HG03175 (cell line): ENCODE data around the gene KIAA1191.

Experiments used
- ATAC-seq: cut with Tn5 transposase; IDR thresholded peaks from one replicate; pipeline ENCODE4 v1.9.1; 2021; ENCODE audit warnings: mild to moderate bottlenecking, moderate library complexity; ENCODE audit not compliant: unreplicated experiment

The KIAA1191 gene

GRCh38 chr5:176389135-176390123, 27.9 kb upstream of the KIAA1191 start:
- ATAC-seq: peak; percentile 34

GRCh38 chr5:176388444-176389134, 27.0 kb upstream of the KIAA1191 start, which contains the start of the genes HIGD2A and NOP16:
Gene HIGD2A (plus strand): TSS chr5:176388751. CDS start chr5:176388820, 69 bp downstream.
Gene NOP16 (minus strand): TSS chr5:176388598. CDS start chr5:176388539, 59 bp downstream.
- ATAC-seq: peak; percentile 88

GRCh38 chr5:176388003-176388443, 26.5 kb upstream of the KIAA1191 start:
- no peak for ATAC-seq

DNA sequence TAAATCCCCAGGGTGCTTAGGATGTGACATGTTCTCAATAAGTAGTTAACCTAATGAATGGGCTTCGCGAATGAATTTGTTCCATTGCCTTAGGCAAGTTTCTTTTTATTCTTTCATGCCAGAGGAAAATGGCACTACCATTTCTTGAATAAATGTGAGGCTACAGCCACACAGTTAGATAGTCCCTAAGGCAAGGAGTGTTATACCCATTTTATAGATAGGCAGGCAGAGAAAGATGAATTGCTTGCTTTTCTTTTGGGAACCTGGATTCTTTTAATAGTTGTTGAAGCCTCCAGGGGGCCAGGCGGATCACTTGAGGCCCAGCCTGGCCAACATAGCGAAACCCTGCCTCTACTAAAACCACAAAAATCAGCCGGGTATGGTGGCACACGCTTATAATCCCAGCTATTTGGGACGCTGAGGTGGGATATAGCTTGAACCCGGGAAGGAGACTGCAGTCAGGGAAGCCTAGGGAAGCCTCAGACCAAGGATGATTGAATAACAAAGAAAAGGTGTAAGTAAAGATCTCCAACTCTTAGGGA, 25.9 kb upstream of the KIAA1191 start:
- ATAC-seq: no peak

DNA sequence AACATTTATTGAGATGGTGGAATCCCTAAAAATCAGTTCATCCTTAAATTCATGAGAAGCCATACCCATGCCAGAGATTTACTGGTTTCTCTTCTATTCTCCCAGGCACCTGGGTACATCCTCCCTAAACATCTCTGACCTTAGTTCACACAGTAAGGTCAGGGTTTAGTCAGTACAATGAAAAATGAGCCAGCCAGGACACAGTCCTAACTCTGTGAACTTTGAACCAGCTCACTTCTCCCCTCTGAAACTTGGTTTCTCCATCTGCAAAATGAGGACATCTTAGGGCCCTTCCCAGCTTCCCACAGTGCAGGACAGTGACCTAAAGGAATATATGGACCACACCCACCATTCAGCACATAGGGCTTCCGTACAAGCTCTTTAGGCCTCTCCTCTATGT, 24.9 kb upstream of the KIAA1191 start:
- ATAC-seq: no peak

DNA sequence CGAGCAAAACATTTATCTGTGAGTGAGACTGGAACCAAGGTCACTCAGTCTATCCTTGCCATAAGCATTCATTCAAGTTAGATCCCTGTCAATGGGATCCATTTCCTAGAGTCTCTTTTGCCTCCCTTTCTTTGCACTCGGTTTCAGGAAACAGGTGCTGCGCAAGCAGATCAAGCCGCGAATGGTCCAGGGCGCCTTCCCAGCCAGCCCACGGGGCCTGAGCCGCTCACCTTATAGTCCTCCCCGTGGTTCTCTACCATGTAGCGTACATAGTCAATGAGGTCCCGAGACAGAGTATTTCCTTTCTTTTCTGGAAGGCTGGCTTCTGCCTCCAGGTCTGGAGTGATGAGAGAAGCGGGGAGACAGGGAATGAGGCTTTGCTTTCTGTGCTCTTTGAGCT, 23.4 kb upstream of the KIAA1191 start:
- no peak for ATAC-seq

- ATAC-seq: no peak
These were observed 22.9 kb upstream of the KIAA1191 start for GRCh38 chr5:176384366-176384930.

GRCh38 chr5:176383961-176384360, 22.4 kb upstream of the KIAA1191 start:
- ATAC-seq: no peak

- ATAC-seq: no peak
These were observed 21.8 kb upstream of the KIAA1191 start for GRCh38 chr5:176383248-176383905.

- ATAC-seq: no peak
These were observed 21.2 kb upstream of the KIAA1191 start for GRCh38 chr5:176382721-176383120.

GRCh38 chr5:176381979-176382378, 20.4 kb upstream of the KIAA1191 start:
- ATAC-seq: no peak

DNA sequence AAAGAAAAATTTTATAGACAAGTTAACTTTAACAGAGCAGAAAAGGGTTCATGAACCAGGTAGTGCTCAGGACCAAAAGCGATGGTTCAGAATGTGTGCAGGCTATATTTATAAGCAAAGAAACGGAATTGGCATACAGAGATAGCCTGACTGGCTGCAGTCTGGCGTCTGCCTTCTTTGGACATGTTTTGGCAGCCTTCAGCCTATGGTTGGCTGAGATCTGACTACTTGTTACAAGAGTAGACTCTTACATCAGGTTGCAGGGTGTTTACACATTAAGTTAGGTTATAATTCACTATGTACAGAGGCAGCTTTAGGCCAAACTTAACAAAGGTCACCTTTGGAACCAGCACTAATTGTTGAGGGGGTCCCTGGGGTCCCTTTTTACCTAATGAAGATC, 19.9 kb upstream of the KIAA1191 start:
- ATAC-seq: no peak

- no peak for ATAC-seq
These were observed 18.3 kb upstream of the KIAA1191 start for GRCh38 chr5:176379881-176380280.

DNA sequence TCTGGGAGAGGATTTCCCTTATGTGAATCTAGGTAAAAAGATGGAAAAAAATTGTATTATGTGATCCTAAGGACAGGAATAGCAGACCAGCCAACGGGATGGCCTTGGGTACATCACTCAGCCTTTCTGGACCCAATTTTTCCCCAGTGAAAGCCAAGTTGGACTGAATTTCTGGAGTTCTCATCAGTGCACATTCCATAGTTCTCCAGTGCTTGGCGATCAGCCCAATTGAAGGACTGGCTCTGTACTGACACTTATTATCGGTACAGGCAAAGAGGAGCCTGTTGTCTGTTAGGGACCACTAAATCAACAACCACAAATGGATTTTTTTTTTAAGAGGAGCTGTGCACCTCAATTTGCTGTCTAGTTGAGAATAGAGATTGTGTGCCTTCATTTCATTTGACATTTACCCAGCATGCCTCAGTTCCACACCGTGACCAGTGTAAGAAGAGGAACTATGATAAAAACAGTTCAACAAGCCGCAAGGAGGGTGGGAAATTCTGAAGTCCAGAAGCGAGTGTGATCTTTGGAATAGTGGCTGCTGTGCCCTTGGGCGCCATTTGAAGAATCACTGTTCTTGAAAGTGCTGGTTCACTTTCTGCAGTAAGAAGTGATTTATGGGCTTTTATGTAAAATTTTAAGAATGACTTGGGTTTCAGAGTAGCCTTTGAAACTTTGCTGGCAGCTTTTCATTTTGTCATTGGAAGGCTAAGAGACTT, 11.7 kb upstream of the KIAA1191 start:
- ATAC-seq: no peak

- ATAC-seq: no peak
These were observed 10.3 kb upstream of the KIAA1191 start for GRCh38 chr5:176371621-176372539.

- ATAC-seq: no peak
These were observed 8.6 kb upstream of the KIAA1191 start for GRCh38 chr5:176369934-176370711.

GRCh38 chr5:176368726-176369125, 7.2 kb upstream of the KIAA1191 start:
- no peak for ATAC-seq
